Neutrophil (primary cell): ENCODE data around the gene E4F1.

Experiments used
- H3K27ac ChIP-seq: fragments of 200-600 bp; sonication (generic); 2 replicates; pipeline ENCODE4 v1.5.1; 2016; ENCODE audit warnings: mild to moderate bottlenecking, moderate library complexity
- H3K27me3 ChIP-seq: fragments of 200-600 bp; sonication (generic); 2 replicates; pipeline ENCODE4 v1.6.0; 2016; ENCODE audit warnings: mild to moderate bottlenecking
- H3K36me3 ChIP-seq: fragments of 200-600 bp; sonication (generic); 2 replicates; pipeline ENCODE4 v1.5.1; 2017
- H3K4me1 ChIP-seq, 2 experiments: fragments of 200-600 bp in 1 of 2; sonication (generic) in 1 of 2; 1 replicate in 1 of 2; 2 replicates in 1 of 2; pipeline versions ENCODE4 v1.5.1 to v1.6.1; 2013 to 2016; ENCODE audit warnings: low read depth in 1 of 2, low read length in 1 of 2, mild to moderate bottlenecking in 1 of 2, moderate library complexity in 1 of 2; ENCODE audit not compliant: control insufficient read depth in 1 of 2, insufficient read depth in 1 of 2
- H3K4me3 ChIP-seq, 2 experiments: fragments of 200-600 bp in 1 of 2; sonication (generic) in 1 of 2; 1 replicate in 1 of 2; 2 replicates in 1 of 2; pipeline ENCODE4 v1.5.1; 2013 to 2016; ENCODE audit warnings: low read depth in 1 of 2, low read length in 1 of 2, mild to moderate bottlenecking in 1 of 2, moderate library complexity in 1 of 2
- H3K9me3 ChIP-seq: fragments of 200-600 bp; sonication (generic); 2 replicates; pipeline ENCODE4 v1.5.1; 2016
- TF ChIP-seq, protein P1 (sequence below): fragments of 200-600 bp; sonication (generic); IDR thresholded peaks from 2 replicates; pipeline ENCODE4 v1.5.1; 2016; ENCODE audit warnings: antibody characterized with exemption

The E4F1 gene, protein sequence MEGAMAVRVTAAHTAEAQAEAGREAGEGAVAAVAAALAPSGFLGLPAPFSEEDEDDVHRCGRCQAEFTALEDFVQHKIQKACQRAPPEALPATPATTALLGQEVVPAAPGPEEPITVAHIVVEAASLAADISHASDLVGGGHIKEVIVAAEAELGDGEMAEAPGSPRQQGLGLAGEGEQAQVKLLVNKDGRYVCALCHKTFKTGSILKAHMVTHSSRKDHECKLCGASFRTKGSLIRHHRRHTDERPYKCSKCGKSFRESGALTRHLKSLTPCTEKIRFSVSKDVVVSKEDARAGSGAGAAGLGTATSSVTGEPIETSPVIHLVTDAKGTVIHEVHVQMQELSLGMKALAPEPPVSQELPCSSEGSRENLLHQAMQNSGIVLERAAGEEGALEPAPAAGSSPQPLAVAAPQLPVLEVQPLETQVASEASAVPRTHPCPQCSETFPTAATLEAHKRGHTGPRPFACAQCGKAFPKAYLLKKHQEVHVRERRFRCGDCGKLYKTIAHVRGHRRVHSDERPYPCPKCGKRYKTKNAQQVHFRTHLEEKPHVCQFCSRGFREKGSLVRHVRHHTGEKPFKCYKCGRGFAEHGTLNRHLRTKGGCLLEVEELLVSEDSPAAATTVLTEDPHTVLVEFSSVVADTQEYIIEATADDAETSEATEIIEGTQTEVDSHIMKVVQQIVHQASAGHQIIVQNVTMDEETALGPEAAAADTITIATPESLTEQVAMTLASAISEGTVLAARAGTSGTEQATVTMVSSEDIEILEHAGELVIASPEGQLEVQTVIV

DNA sequence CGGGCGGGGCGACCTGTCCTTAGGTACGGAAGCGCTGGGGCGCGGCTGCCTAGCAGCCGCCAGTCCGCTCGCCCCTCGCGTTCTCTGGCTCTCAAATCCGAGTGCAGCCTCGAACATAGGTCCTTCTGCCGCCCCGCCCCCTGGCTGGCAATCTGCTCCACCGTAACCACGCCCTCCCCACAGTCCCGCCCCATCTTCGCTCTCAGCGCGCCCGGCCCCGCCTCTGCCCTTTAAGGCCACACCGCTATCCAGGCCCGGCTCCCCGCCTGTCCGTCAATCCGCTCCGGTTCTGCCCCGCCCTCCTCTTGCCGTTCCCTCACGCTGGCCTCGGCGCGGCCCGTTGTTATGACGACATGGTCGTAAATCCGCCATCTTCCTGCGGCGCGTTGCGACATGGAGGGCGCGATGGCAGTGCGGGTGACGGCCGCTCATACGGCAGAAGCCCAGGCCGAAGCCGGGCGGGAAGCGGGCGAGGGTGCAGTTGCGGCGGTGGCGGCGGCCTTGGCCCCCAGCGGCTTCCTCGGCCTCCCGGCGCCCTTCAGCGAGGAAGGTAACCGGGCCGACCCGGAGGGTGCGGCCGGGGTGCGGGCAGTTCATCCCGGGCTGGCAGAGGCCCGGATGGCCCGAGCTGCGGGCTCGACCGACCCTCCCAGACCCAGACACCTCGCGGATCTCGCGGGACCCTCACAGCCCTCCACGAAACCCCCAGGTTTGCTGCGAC, at the start of gene E4F1:
Gene E4F1 (plus strand): TSS at position 371 of the 721 bp plus-strand sequence. CDS start 23 bp downstream, at position 394.
- peaks cover 14% of the 10 kb centered on the region for H3K36me3 ChIP-seq
- H3K4me1 ChIP-seq, result peaks cover 15 to 18% of the 10 kb centered on the region in 2 experiments
- no peaks in the 10 kb centered on the region for H3K27me3 ChIP-seq
- no peaks in the 10 kb centered on the region for H3K9me3 ChIP-seq
- H3K27ac ChIP-seq, result peak within 1 kb of the TSS; percentile 88
- H3K4me3 ChIP-seq, result peak within 1 kb of the TSS; percentile 75 to 76
- TF ChIP-seq, protein P1, sequence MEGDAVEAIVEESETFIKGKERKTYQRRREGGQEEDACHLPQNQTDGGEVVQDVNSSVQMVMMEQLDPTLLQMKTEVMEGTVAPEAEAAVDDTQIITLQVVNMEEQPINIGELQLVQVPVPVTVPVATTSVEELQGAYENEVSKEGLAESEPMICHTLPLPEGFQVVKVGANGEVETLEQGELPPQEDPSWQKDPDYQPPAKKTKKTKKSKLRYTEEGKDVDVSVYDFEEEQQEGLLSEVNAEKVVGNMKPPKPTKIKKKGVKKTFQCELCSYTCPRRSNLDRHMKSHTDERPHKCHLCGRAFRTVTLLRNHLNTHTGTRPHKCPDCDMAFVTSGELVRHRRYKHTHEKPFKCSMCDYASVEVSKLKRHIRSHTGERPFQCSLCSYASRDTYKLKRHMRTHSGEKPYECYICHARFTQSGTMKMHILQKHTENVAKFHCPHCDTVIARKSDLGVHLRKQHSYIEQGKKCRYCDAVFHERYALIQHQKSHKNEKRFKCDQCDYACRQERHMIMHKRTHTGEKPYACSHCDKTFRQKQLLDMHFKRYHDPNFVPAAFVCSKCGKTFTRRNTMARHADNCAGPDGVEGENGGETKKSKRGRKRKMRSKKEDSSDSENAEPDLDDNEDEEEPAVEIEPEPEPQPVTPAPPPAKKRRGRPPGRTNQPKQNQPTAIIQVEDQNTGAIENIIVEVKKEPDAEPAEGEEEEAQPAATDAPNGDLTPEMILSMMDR, result peak; percentile 53

DNA sequence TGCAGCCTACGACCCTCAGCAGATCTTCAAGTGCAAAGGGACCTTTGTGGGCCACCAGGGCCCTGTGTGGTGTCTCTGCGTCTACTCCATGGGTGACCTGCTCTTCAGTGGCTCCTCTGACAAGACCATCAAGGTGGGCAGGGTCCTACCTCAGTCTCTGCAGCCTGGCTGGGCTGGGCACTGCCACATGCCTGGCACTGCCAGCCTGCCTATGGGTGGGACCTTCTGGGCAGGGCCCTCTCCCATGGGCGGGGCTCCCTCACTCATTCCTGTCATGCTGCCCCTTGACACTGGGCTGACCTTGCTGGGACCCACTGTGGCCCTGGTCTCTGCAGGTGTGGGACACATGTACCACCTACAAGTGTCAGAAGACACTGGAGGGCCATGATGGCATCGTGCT, 49.5 kb upstream of the E4F1 start:
- H3K36me3 ChIP-seq, result peaks cover 94% of the 10 kb centered on the region
- TF ChIP-seq, protein P1, result no peak
- no peaks in the 10 kb centered on the region for H3K4me1 ChIP-seq
- no peak overlapping the region for H3K27ac ChIP-seq
- no peak overlapping the region for H3K4me3 ChIP-seq
- peaks cover 8% of the 10 kb centered on the region for H3K27me3 ChIP-seq
- no peaks in the 10 kb centered on the region for H3K9me3 ChIP-seq

DNA sequence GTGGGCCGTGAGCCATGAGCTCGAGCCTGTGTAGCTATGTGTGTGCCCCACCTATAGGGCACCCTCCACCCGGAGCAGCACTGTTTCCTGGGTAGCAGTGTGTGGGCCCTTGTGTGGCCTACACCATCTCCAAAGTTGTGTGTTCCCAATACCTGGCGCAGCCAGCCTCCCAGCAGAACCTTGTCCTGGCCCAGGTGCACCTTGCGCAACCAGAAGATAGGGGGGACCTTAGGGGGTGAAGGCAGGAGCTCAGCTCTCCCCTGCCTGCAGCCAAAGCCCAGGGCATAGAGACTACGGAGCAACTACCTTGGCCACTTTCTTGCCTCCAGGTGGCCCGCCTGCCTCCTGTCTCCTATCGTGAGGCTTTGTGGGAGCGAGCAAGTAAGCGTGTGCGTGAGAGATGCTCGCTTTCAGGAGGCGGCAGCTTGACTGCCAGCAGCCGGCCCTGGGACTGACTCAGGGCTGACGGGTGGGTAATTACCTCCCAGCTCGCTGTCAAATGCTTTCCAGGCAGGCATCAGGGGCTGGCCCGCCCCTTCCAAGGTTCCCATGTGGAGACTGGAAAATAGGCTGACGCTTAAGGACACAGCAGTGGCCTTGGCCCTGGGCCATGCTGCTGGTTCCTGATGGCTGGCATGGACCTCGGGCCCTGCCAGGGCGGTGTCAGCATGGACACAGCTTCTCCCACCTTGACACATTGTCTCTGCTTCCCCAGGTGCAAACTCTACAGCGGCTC, 48.8 kb upstream of the E4F1 start:
- Histone ChIP-seq H3K27me3 (peaks cover 13% of the 10 kb centered on the region), H3K9me3 (no peaks in the 10 kb centered on the region), H3K4me1 (no peaks in the 10 kb centered on the region), H3K4me3 (no peak overlapping the region), H3K36me3 (peaks cover 88% of the 10 kb centered on the region), H3K27ac (no peak overlapping the region)
- TF ChIP-seq, protein P1, result no peak

DNA sequence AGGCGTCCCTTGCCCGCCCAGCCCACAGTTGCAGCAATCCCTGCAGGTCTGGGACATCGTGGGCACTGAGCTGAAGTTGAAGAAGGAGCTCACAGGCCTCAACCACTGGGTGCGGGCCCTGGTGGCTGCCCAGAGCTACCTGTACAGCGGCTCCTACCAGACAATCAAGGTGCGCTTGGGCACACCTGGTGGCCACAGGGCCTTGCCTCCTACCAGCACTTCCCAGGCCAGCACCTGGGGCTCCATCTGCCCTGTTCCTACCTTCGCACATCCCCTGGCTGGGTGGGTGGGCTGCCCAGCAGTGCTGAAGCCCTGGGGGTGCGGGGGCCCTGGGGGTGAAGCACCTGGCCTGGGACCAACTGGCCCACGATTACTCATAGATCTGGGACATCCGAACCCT, 47.9 kb upstream of the E4F1 start:
- peaks cover 79% of the 10 kb centered on the region for H3K36me3 ChIP-seq
- H3K9me3 ChIP-seq, result no peaks in the 10 kb centered on the region
- peaks cover 14% of the 10 kb centered on the region for H3K27me3 ChIP-seq
- no peak overlapping the region for H3K4me3 ChIP-seq
- TF ChIP-seq, protein P1, result no peak
- H3K27ac ChIP-seq, result no peak overlapping the region
- no peaks in the 10 kb centered on the region for H3K4me1 ChIP-seq

DNA sequence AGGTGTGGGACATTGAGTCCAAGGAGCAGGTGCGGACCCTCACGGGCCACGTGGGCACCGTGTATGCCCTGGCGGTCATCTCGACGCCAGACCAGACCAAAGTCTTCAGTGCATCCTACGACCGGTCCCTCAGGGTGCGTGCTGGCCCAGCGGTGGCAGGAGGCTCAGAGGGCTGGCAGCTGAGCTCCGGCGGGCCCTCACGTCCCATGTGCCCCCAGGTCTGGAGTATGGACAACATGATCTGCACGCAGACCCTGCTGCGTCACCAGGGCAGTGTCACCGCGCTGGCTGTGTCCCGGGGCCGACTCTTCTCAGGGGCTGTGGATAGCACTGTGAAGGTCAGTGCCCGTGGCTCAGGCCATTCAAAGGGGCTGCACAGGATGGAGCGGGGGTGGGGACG, 47.3 kb upstream of the E4F1 start:
- Histone ChIP-seq H3K4me3 (no peak overlapping the region), H3K4me1 (no peaks in the 10 kb centered on the region), H3K36me3 (peaks cover 73% of the 10 kb centered on the region), H3K27ac (no peak overlapping the region), H3K27me3 (peaks cover 14% of the 10 kb centered on the region), H3K9me3 (no peaks in the 10 kb centered on the region)
- TF ChIP-seq, protein P1, result no peak
